Measurements from ENCODE around the gene PDE9A. TPM values are rescaled to one million over a fixed set of nuclear protein-coding genes. Genes with fewer than 3 reads are reported as not detected.

PDE9A gene
- total and polyA plus RNA-seq, 2 donors (not counting 3 experiments of a cell fraction or from before 2014, with no cell fraction given) = 0.28 to 2.2 TPM

GRCh38 chr21:42767561-42767835 is 114.1 kb downstream of the PDE9A start:
- H4K20me1 ChIP-seq (replicated peaks; ENCODE audit: control insufficient read depth, extremely low read depth, insufficient read depth, low read length) = no peaks in the 10 kb centered on the region
- H3K4me1 ChIP-seq (ENCODE audit: control insufficient read depth, extremely low read depth, insufficient read depth, low read length) = no peaks in the 10 kb centered on the region
- ChIA-PET CTCF (interaction anchor here (1.1 kb wide), 1 partner anchor 20 kb away, joined by 3 read pairs; no protein-coding TSS in a partner anchor), POLR2A (no interaction called here)
- H3K36me3 ChIP-seq (ENCODE audit: control insufficient read depth in 2 of 2, extremely low read depth in 1 of 2, insufficient read depth in 2 of 2, low read length in 2 of 2) = no peaks in the 10 kb centered on the region
- dilution Hi-C loops (cut with MboI; ENCODE audit: extremely low pct_ligation_motif_present, low sequenced_read_pairs) (no loop called here), intact Hi-C loops (cut with micrococcal nuclease) (no loop called here)
- H3K9ac ChIP-seq (replicated peaks; ENCODE audit: extremely low read depth, insufficient read depth, low read length) = no peak overlapping the region
- H3K9me3 ChIP-seq (replicated peaks; ENCODE audit: control insufficient read depth, insufficient read depth, low read length) = no peaks in the 10 kb centered on the region
- H3K27ac ChIP-seq (ENCODE audit: insufficient read depth, low read depth, low read length) = no peak overlapping the region
- H3K9me1 ChIP-seq (replicated peaks; ENCODE audit: control insufficient read depth, extremely low read depth, insufficient read depth, low read length) = no peaks in the 10 kb centered on the region
- no peaks in the 10 kb centered on the region for H3K79me2 ChIP-seq (ENCODE audit: control insufficient read depth, insufficient read depth, low read length)
- TF ChIP-seq MYC (IDR thresholded peaks at IDR 0.05; ENCODE audit: low read depth, low read length) = no peak
- no peak for TF ChIP-seq FOS (IDR thresholded peaks at IDR 0.05; ENCODE audit: borderline replicate concordance, insufficient read depth, low read length)
- no peak for TF ChIP-seq EZH2 (IDR thresholded peaks at IDR 0.05; ENCODE audit: borderline replicate concordance, low read depth, low read length, severe bottlenecking)
- TF ChIP-seq JUN (IDR thresholded peaks at IDR 0.05; ENCODE audit: borderline replicate concordance, insufficient read depth, insufficient read length, low read depth) = no peak
- TF ChIP-seq, protein P1, sequence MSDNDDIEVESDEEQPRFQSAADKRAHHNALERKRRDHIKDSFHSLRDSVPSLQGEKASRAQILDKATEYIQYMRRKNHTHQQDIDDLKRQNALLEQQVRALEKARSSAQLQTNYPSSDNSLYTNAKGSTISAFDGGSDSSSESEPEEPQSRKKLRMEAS (IDR thresholded peaks at IDR 0.05; ENCODE audit: insufficient read depth, insufficient read length) = no peak
- TF ChIP-seq GATA2 (IDR thresholded peaks at IDR 0.05; ENCODE audit: insufficient read depth, insufficient read length, low read depth, low read length) = no peak
- no peak for TF ChIP-seq POLR2A (IDR thresholded peaks at IDR 0.05; ENCODE audit: low read depth, low read length)
- H3K27me3 ChIP-seq (ENCODE audit: control insufficient read depth in 2 of 2, insufficient read depth in 2 of 2, low read length in 2 of 2) = no peaks in the 10 kb centered on the region
- no peak overlapping the region for H2AFZ ChIP-seq (ENCODE audit: low read depth, low read length)
- H3K4me3 ChIP-seq (replicated peaks in 1 of 3; ENCODE audit: insufficient read depth in 1 of 3, low read depth in 1 of 3, low read length in 3 of 3) = no peak overlapping the region
- BruUV-seq (replicated peaks) = no TSS peak
- no peak overlapping the region for H3K4me2 ChIP-seq (ENCODE audit: insufficient read depth, low read length)
- FAIRE-seq (no peak), DNase-seq (ENCODE audit: low read depth, low spot score) (no peak)

- no TSS peak for BruUV-seq (replicated peaks)
- dilution Hi-C loops (cut with MboI; ENCODE audit: extremely low pct_ligation_motif_present, low sequenced_read_pairs) = no loop called here
- H3K4me1 ChIP-seq (ENCODE audit: control insufficient read depth, extremely low read depth, insufficient read depth, low read length) = no peaks in the 10 kb centered on the region
- no peak overlapping the region for H3K27ac ChIP-seq (ENCODE audit: insufficient read depth, low read depth, low read length)
- no peaks in the 10 kb centered on the region for H3K79me2 ChIP-seq (ENCODE audit: control insufficient read depth, insufficient read depth, low read length)
- H3K4me2 ChIP-seq (ENCODE audit: insufficient read depth, low read length) = no peak overlapping the region
- H4K20me1 ChIP-seq (replicated peaks; ENCODE audit: control insufficient read depth, extremely low read depth, insufficient read depth, low read length) = no peaks in the 10 kb centered on the region
- H2AFZ ChIP-seq (ENCODE audit: low read depth, low read length) = no peak overlapping the region
- H3K9me3 ChIP-seq (replicated peaks; ENCODE audit: control insufficient read depth, insufficient read depth, low read length) = no peaks in the 10 kb centered on the region
- H3K27me3 ChIP-seq (ENCODE audit: control insufficient read depth in 2 of 2, insufficient read depth in 2 of 2, low read length in 2 of 2) = no peaks in the 10 kb centered on the region
- FAIRE-seq = no peak
- POLR2A ChIA-PET = no interaction called here
- intact Hi-C loops (cut with micrococcal nuclease) = no loop called here
- no peaks in the 10 kb centered on the region for H3K36me3 ChIP-seq (ENCODE audit: control insufficient read depth in 2 of 2, extremely low read depth in 1 of 2, insufficient read depth in 2 of 2, low read length in 2 of 2)
- no peak for DNase-seq (ENCODE audit: low read depth, low spot score)
- TF ChIP-seq, protein P1 (IDR thresholded peaks at IDR 0.05; ENCODE audit: insufficient read depth, insufficient read length) = no peak
- no peak for TF ChIP-seq MYC (IDR thresholded peaks at IDR 0.05; ENCODE audit: low read depth, low read length)
- no peak for TF ChIP-seq EZH2 (IDR thresholded peaks at IDR 0.05; ENCODE audit: borderline replicate concordance, low read depth, low read length, severe bottlenecking)
- TF ChIP-seq FOS (IDR thresholded peaks at IDR 0.05; ENCODE audit: borderline replicate concordance, insufficient read depth, low read length) = no peak
- TF ChIP-seq CTCF (IDR thresholded peaks at IDR 0.05; ENCODE audit: extremely low read depth in 1 of 2, insufficient read depth in 1 of 2, low read depth in 1 of 2, low read length in 2 of 2) = no peak
- TF ChIP-seq POLR2AphosphoS5 (IDR thresholded peaks at IDR 0.05; ENCODE audit: insufficient read depth, low read depth, low read length) = no peak
- no peak overlapping the region for H3K9ac ChIP-seq (replicated peaks; ENCODE audit: extremely low read depth, insufficient read depth, low read length)
- no peaks in the 10 kb centered on the region for H3K9me1 ChIP-seq (replicated peaks; ENCODE audit: control insufficient read depth, extremely low read depth, insufficient read depth, low read length)
- H3K4me3 ChIP-seq (replicated peaks in 1 of 3; ENCODE audit: insufficient read depth in 1 of 3, low read depth in 1 of 3, low read length in 3 of 3) = no peak overlapping the region
- CTCF ChIA-PET = no interaction called here
Measured at GRCh38 chr21:42768324-42769121, 115.1 kb downstream of the PDE9A start.
